Esophagus squamous epithelium (tissue), 4 donors: ENCODE results near the gene PCDH9.

Experiments used
- CTCF ChIP-seq, 6 experiments: fragments of 450-650 bp in 4 of 6; fragments of 200-600 bp in 2 of 6; sonication (generic) in 2 of 6; IDR thresholded peaks; one replicate each; pipeline ENCODE4 v1.5.1; 2016 to 2019; ENCODE audit warnings: antibody characterized with exemption in 6 of 6, mild to moderate bottlenecking in 4 of 6, moderate library complexity in 4 of 6
- POLR2A ChIP-seq, 4 donors: fragments of 450-650 bp; IDR thresholded peaks; one replicate each; pipeline ENCODE4 v1.6.1; 2017; ENCODE audit warnings: antibody characterized with exemption in 4 of 4, mild to moderate bottlenecking in 4 of 4, moderate library complexity in 3 of 4

DNA sequence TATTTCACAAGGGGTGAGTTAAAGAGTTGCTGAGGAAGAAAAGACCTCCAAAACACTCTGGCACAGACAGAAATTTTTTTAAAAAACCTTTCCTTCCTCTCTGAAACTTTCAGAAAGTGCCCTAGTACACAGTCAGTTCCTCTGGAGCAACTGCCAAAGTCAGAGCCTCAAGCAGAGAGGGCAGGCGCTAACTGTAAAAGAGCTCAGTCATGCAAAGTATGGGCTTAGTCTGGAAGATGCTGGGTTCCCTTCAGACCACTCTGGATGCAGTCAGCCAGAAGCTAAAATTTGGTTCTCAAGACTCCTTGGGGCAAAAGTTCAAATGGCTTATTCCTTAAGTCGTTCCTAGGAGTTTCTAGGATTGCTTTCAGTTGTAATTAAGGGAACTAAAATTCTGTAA is 671.6 kb downstream of the PCDH9 start:
- TF ChIP-seq CTCF (IDR thresholded peaks at IDR 0.05) (no peak), POLR2A (IDR thresholded peaks at IDR 0.05) (no peak)
